Putamen (tissue), 1 donor: ENCODE data around the gene DOCK2.
"Not testable (repeated sequence)": the region's sequence is repeated elsewhere in the genome, so short reads cannot be mapped to it uniquely, and the experiment has no call there.

Experiments used
- DNase-seq: peaks from one replicate; pipeline ENCODE4 v3.0.0-alpha.2; 2016; ENCODE audit warnings: low spot score

The DOCK2 gene

DNA sequence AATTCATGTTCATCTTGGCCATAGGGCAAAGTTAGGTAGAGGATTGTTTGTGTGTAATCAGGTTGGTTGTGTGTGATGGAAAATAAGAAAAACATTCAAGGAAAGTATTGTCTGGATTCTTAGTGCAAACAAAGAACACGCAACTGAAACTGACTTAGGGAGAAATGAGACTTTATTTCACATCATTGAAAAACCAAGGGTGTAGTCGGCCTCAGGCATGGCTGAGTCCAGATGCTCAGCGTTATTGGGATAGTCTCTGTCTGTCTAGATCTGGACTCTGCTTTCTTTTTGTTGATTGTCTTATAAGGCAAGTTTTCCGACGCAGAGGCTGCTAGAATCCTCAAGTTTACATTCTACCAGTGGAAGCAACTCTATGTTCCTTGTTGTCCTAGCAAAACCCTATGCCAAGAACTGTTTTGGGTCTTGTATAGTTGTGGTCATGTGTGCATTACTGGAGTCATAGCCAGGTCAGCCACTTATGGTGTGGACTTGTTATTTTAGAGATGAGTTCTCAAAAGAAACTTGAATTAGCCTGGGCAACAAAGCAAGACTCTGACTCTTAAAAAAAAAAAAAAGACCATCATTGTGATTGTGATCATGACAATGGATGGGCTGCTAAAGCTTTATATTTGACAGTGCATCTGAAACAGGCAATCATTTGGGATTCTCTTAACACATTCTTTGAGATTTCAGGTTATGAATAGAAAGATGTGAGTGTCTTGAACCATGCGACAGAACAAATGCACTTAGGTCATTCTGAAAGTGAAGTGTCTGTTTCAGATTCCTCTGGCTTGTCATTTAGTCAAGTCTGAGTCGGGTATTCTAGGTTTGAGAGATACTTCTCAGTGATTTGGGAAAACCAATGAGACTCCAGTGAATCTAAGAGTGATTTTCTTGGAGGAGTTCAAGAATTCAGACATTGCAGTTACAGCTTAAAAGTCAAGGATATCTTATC, 82.6 kb downstream of the DOCK2 start:
- no peak for DNase-seq

DNA sequence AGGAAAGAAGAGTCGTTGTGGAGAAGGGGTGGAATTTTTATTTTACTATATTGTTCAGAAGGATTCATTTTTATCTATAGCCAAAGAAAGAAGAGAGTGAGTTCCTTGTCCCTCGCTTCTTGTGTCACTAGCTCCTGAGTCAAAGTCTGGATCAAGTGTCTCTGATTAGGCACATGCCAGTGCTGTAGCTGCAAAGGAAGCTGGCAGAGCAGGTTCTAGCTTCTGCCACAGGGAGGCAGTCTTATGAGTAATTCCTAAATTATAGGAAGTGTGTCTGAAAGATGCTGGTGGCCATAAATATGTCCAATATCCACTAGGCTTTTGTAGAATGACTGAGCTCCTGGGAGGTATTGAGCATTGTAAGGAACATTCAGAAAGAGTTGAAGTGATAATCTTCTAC, 84.7 kb downstream of the DOCK2 start:
- DNase-seq: no peak

DNA sequence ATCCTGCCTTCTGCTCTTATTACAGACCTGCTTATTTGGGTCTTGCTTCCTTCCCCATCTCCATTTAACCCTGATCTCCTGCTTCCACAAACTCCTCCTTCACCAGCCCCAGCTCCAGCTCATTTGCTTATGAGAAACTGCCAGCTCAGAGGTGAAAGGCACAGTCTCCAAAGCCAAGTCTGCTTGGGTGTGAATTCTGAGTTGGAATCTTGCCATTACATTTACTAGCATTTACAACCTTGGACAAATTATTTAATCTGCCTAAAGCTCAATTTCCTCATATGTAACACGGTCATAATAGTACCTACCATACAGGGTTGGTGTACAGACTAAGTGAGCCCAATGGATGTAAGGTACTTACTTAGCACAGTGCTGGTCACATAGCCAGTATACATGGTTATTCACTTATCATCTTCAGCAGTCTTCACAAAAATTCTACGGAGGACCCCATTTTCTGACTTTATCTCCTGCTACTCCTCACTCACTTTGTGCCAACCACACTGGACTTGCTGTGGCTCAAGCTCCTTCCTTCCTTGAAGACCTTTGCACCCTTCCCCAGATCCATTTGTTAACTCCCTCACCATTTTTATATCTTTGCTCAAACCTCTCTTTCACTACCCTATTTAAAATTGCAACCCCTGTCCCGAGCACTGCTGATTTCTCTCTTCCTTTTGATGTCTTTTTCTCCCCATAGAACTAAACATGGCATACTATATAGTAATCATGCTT, 86.2 kb downstream of the DOCK2 start:
- DNase-seq: no peak

DNA sequence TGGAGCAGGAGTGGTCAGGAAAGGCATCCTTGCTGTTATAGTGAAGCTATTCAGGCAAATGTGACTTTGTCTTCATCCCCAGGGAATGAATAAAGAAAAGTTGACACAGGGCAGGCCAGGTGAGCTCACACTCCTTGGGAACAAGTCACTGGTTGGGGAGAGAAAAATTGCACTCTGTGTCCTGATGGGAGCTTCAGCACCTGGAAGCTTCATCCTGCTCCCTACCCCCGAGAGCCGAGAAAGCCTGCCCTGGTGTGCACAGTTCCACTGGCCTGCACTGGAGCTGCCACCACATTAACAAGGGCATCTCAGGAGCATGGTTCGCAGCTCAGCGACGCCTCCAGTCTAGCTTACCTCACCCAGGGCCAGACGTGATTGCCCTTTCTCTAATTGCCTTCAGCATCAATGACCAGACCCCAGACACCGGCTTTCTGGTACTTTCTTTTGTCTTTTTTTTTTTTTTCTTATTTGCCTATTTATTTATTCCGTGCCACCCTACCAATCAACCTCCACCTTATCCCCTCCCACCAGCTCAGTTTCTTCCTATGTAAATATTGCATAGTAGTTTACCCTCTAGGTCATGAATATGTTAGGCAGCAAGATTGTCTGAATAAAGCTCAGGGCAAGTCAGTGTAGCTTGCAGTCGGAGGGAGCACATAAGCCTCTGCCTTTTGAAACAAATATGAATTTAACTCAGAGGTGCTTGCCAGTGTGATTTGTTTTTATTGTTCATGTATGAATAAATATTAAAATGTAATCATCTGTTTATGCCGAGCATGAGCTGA, 87.4 kb downstream of the DOCK2 start:
- no peak for DNase-seq

DNA sequence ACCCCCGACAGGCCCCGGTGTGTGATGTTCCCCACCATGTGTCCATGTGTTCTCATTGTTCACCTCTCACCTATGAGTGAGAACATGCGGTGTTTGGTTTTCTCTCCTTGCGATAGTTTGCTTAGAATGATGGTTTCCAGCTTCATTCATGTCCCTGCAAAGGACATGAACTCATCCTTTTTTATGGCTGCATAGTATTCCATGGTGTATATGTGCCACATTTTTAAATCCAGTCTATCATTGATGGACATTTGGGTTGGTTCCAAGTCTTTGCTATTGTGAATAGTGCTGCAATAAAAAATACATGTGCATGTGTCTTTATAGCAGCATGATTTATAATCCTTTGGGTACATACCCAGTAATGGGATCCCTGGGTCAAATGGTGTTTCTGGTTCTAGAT, 88.6 kb downstream of the DOCK2 start:
- DNase-seq: not testable (repeated sequence)

DNA sequence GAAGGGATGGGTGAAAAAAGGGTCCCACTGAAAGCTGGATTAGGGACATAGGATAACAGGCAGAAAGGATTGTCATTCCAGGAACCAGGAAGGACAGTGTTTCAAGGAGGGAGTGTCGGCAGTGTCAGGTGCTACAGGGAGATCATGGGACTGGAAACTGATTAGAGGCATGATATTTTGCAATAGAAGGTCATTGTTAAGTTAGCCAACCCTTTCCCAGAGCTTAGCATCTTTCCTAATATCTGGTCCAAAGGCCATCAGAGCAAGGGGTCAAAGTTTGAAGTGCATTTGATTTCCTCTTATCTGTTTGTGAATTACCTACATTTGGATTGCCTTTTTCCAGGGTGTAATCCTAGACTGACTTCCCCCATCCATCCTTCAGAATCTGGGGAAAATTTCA, 91.3 kb downstream of the DOCK2 start:
- no peak for DNase-seq

DNA sequence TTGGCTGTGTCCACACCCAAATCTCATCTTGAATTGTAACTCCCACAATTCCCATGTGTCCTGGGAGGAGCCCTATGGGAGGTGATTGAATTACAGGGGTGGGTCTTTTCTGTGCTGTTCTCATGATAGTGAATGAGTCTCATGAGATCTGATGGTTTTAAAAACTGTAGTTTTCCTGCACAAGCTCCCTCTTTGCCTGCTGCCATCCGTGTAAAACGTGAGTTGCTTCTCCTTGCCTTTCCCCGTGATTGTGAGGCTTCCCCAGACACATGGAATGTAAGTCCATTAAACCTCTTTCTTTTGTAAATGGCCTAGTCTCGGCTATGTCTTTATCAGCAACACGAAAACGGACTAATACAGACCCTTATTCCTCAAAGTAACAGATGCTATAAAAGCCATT, 94.1 kb downstream of the DOCK2 start:
- DNase-seq: no peak

DNA sequence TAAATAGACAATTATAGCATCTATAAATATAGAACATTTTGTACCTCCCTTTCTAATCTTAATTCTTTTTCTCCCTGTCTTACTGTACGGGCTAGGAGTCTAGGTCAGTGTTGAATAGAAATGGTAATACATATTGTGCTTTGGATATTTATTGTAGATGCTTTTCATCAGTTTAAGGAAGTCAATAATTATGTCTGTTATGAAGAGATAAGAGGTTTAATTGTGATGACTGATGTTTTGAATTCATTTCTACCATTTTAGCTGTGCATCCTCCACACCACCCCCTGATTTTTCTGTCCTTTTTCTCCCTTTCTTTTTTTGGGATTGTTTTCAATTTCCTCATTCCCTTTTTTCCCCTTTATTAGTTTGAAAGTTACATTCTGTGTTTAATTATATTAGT, 95.8 kb downstream of the DOCK2 start:
- no peak for DNase-seq

DNA sequence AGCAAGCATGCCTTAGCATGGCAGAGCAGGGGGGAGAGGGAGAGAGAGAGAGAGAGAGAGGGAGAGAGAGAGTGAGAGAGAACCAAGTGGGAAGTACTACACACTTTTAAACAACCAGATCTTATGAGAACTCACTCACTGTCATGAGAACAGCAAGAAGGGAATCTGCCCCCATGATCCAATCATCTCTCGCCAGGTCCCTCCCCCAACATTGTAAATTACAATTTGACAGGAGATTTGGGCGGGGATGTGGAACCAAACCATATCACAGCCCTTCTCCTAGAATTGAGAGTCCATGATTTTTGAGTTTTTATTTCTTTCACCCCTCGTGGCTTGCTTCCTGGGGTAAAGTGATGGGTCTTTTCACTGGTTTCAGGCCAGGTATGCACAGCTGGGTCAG, 98.8 kb downstream of the DOCK2 start:
- no peak for DNase-seq

DNA sequence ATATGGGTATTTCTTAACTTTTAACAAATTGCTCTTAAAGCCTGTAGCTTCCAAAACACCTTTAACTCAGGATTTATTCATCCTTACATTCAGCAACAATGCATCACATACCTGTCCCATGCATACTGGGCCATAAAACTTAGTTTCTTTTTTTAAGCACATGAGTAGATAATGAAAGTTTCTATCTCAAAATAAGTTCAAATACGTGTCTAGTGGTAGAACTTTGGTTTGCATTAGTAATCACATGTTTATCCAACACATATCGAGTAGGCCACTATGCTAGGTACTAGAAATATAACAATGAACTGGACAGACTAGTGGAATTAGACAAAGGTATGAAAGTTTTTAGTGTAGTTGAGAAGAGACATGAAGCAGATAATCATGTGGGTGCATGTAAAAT, 99.6 kb downstream of the DOCK2 start:
- DNase-seq: no peak

DNA sequence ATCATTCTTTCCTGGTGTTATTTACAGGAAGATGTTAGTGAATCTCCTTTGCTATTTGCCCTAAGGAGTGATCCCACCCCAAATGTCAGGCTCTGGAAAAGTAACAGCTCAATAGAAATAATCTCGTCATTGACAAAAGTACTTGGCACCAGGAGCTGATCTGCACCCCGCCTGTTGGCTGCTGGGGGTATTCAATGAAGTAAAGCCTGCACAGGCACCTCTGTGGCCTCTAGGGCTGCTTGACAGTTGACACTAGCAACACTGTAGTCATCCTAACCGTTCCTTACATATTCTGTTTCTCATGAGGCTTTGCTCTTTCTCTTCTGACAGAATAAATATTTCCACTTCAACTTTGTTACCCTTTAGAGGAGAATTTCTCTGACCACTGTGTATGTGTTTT, 103.4 kb downstream of the DOCK2 start:
- DNase-seq: no peak

DNA sequence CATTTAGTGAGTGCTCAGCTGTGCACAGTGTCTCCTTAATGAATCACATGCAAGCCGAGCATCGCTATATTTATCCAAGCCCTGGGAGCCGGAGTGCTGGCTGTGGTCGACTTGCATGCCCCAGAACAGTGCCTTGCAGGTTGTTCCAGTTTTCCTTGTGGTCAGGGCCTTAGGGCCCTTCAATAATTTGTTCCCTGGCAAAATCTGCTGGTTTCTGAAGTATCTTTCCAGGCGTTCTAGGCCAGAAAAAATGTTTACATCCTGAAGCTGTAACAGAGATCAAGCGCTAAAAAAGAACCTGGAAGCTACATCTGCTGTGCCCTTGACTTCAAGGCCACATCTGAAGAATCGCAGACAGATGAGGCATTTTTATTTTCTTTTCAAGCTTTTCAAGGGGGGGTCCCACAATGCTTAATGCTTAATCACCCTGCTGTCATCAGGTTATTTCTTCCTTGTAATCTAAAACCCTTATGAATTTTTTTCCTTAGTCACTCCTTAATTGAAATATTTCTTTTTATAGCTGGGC, 105.8 kb downstream of the DOCK2 start:
- DNase-seq: no peak

DNA sequence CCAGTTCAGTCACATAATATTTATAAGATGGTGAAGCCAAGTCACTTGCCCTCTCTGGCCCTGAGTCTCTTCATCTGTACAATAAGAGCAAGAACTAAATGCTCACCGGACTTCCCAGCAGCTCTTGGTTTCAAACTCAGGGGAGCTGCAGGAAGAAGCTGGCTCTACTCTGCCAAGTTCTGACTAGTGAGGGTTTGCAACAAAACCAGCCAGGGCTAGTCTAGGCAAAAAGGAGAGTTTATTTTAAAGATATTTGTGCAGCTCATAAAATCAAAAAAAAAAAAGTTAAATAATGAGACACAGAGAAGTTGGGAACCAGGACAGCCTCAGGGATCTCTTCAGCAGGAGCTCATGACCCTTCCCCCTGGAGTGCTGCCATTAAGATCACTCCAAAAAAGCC, 107.3 kb downstream of the DOCK2 start:
- DNase-seq: no peak

DNA sequence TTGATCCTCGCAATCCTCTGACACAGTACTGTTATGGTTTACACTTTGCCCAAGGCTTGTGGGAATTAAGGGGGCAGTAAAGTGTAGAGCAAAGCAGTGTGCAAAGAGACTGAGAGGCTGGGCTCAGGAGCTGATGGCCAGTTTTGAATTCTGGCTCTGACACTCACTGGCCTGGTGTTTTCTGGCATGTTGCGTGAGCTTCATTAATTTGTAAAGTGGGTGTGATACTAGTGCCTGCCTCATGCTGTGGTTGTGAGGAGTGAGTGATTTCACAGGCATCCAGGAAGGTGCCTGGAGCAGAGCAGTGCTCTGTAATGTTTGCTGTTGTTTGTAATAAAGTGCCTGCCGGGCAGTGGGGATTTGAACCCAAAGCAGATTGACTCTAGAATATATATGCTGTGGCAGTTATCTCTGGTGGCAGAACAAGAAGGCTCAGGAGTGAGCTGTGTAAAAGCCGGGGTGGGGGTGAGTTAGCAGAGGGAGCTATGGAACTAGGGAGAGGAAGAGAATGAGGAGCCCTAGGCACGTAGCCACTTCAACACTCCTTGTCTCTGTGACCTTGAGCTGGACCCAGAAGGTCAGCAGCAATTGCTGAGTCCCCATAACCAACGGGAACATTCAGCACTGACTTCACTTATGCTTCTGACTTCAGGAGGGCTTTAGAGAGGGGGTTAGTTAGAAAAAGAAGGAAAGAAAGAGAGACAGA, 108.5 kb downstream of the DOCK2 start:
- DNase-seq: no peak

DNA sequence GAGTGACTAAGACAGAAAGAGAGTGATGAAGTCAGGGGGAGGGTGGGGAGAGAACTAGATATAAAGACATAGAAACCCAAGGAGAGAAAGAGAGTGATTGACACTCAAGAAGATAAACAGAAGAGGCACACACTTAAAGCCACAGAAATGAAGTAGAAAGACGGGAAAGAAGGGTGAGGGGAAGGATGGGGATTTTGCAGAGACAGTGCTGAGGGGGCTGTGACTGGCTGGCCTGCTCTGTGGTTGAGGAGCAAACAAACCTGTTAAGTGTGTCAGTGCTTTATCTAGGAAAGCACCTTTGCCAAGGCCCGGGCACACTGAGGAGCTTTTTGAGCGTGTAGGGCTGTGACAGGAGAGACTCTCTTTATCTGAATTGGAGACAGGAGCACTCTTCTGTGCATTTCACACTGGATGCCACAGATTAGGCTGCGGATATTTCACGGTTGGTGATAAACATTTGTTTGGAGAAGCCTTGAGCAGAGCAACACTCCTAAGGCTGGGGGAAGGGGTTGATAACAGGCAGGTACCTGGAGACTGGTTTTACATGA, 109.1 kb downstream of the DOCK2 start:
- DNase-seq: no peak

DNA sequence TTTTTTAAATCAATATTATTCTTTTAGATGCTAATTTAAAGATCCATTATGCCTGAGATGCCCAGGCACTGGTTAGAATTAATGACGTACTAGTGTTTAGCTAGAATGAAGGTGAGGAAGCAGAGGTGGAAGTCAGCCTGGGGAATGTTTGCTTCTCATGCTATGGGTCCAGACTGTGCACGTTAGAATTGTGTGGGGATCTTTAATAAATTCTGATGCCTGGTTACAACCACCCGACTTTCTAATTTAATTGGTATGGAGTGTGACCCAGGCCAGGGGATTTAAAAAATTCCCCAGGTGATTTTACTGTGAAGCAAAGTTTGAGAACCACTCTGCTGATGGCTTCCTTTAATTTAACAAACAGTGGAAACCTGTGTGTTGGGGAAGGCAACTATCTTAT, 111.1 kb downstream of the DOCK2 start:
- no peak for DNase-seq

DNA sequence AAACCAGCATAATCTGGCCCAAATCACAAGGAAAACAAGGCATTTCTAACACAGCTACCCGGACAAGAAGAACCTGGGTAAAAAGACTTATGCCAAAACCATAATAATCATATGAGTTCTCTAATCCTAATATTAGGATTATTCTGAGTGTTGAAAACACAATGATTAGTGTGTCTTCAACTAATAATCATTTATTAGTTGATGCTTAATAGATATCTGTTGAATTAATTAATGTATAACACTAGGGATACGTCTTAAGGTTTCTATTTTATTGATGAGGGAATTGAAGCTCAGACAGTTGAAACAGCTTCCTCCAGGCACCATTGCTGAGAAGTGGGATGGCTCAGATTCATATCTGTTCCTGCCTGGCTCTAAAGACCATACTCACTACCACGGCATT, 112.2 kb downstream of the DOCK2 start:
- DNase-seq: no peak

DNA sequence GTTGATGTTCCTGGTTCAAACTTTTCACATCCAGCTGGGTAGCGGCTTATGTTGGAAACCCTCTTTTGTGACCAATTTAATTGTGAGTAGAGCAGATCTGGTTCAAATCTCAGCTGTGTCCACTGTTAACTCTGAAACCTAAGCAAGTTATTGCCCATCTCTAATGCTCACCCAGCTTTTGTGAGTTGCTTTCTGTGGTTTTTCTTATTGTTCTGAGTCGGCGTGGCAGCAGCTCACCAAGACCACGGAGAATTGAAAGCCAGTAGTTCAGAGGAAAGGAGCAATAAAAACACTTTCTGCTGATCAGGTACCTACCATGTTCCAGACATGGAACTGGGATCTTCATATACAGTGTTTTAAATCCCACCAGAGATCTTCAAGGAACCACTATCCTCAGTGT, 114.4 kb downstream of the DOCK2 start:
- no peak for DNase-seq

DNA sequence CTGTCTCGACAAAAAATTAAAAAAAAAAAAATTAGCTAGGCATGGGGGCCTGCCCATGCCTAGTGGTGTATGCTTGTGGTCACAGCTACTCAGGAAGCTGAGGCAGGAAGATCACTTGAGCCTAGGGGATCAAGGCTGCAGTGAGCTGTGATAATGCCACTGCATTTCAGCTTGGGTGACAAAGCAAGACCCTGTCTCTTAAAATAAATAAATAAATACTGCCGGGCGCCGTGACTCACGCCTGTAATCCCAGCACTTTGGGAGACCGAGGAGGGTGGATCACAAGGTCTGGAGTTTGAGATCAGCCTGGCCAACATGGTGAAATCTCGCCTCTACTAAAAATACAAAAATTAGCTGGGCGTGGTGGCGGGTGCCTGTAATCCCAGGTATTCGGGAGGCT, 115.5 kb downstream of the DOCK2 start:
- not testable (repeated sequence) for DNase-seq

DNA sequence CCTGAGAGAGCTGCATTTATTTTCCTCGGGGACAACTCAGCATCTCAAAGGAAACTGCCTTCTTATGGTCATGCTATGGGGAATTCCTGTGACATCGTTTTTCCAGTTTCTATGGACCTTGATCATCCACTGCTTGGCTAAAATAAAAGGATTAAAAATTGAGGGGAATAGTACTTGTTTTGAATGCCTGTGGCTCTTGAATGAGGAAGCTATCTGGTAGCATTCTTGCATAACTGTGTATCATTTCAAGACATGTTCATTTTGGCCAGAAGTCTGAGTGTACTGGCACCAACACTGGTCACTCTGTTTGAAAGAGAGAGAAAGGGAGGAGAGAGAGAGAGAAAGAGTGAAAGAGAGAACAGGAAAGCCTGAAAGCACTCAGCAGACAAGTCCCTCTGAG, 116.7 kb downstream of the DOCK2 start:
- no peak for DNase-seq

DNA sequence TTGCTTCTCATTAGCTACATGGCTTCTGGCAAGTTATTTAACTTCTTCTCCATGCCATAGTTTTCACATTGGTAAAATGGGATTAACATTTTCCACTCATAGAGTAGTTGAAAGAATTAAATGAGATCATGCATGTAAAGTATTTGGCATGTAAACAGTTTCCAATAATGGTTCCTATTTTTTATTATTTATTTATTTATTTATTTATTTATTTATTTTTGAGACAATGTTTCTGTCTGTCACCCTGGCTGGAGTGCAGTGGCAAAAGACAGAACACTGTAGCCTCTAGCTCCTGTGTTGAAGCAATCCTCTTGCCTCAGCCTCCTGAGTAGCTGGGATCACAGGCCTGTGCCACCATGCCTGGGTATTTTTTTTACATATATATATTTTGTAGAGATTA, 117.7 kb downstream of the DOCK2 start:
- DNase-seq: no peak
